ENCODE results near the gene ETV6.

The ETV6 gene

DNA sequence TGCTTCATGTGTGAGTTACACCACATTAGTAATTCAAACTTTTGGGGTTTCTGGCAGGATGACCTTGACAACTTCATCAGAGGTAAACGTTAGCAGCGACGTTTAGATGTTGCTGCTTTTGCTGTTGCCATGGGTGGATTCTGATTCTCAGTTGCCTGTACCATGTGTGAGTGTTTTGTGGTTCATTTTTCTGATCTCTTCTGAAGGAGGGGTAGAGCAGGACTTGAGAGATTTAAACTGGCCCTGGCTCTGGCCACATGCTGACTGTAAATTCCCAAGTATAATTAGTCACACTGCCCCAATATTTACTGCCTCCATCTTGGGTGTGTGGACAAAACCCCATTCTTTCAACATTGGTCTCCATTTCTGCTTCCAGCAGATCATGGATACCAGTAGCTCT is 110.4 kb downstream of the ETV6 start:
- DNase-seq: no peak

DNA sequence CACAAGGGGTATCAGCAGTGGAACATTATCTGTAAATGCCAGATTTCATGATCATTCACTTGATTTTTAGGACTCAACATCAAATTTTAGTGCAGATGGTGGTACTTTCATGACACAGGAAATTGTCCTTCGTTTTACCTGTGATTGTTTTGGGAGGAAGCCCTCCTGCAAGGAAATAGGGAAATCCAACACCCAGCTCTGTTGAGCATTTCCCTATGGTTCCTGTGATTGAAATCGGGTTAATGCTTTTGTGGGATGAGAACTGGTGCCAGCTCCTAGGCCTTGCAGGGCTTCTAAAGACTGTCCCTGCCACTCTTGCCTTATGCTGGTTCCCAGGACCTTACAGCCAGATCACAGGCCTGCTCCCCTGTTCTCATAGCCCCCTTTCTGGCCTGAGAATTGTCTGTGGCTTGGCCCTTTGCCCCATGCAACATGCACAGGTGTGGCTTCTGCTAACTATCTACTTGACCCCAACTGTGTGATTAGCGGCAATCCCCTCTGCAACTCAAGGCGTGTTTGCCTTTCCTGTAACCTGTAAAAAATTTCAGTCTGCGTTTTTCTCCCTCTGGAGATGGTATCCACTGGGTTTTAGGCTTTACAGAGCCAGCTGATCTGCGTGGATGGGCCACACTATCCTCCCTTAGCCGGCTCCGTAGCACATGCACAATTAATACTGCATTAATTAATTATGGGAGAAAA is 112.5 kb downstream of the ETV6 start:
- no peak for DNase-seq

DNA sequence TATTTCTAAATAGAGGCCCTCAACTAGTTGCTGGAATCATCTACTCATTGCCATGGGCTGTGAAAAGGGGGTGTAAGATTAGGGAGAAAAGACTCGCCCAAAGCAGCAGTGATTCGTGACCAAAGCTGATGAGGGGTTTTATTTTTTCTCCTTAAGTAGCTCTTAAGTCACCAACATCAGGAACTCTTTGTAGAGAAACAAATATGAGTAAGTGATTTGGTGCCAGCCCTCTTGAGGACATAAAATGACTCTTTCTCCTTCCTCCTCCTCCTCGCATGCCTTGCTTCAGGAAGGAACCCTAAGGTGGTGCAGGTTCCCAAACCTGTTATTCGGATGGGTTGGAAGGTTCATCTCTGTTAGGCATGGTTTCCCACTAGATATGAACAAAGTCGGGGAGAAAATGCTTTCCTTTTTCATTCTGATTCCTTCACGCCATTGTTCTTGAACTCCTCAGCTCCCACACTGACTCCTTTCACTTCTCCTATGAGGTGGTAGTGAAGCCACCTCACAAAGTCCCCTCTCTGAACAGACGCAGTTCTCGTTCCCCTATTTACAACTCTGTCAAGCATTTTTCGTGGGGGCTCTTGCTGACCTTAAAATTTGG is 113.4 kb downstream of the ETV6 start:
- DNase-seq: peak; percentile 20 to 31

DNA sequence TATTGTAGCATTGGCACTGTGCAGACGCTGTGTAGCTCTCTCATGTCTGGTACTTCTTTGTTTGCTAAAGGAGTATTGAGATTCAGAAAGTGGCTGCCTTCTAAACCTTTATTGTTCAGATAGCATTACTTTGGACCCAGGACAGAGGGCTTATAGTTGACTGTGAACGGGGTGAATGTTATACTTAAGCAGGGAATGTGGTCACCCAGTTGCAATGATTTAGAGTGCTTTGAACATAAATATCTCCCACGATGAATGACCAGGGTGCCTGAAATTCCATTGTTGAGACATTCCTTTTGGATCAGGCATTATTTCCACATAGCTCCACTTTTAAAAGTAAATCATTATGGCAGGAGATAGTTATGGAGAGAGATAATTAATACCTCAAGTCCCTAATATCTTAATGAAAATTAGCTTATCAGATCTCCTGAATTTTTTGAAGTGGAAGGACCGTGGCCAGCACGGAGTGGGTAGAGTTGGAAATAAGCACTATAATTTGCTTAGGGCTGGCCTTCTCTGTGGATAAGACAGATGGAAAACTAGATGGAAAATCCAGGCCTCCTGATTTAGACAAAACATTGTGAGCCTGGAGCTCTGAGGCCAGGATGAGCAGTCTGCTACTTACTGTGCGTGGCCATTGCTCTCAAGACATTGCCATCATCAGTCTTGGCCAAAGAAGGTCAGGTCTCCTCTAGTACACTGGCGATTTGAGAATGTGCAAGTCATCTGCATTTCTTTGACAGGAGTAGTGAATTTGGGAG is 114.5 kb downstream of the ETV6 start:
- DNase-seq: no peak

DNA sequence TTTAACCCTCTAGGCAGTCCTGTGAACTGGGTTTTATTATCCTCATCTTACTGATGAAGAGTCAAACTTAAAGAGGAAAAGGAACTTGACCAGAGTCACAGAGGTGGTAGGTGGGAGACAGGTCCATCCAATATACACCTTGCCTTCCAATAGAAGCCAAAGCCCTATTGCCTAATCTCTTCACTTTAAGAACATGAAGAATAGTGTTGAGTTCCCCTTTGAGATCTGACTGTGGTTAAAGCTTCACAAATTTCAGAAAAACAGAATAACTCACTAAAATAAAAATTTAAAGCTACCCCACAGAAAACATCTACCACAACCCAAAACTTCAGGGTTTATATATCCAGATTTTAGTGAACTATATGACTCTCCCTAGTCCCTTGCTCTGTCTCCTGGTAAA is 115.4 kb downstream of the ETV6 start:
- peak in 1 of 2 donors; percentile 36 for DNase-seq

DNA sequence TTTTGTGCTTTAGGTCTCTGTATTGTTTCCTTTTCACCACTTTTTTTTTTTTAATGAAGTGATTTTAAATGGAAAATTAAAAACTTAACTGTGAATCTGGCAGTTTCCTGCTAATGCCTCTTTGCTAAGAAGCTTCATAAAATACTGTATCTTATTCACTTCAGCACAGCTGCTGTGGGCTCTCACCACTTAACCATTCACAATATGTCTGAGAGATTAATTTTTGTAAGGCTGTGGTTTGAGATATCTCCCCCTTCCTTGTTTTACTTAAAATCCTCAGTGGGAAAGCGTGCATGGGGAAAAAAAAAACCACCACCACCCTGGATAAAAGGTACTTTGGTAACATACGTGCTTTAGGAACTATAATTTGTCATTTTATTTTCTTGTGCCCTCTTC is 115.9 kb downstream of the ETV6 start:
- DNase-seq: no peak

DNA sequence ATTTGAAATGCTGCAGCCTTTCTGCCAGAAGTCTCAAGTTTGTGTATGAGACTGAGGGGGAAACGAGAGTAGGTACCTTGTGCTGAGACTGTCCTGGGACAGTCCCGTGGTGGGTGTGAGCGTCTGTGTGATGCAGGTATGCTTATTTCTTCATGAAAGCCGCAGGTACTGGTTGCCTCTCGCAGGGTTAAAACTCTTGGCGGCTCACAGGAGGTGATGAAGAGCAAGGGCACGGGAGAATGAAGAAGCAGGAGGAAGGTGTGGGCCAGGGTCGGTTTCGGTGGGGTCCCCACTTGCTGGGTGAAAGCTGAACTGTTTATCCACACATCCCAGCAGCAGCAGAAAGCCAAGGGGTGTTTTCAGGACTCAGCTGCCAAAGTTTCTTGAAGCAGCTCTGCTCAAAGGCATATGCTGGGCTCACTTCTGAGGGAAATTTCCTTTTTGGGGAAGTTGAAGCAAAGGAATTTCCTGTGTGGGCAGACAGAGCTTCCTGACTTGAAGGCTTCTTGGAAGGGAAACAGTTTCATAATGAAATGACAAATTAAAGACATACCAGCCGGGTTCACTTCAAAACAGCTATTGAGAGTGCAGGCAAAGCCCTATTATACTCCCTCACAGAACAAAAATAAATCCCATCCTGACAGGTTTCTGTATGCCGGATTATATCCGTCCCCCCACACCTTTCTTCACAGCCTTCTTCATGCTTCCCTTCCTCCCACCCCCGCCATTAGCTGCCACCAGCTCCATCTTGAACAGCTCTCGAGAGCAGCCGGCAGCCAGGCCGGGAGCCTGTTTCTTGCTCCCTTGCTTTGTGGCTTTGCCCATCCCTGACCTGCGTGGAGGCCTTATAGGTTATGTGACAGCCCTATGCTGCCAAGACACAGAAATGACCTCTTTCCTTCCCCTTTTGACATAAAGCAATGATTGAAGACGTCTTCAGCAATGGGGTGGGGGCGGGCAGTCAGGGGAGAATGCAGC is 116.6 kb downstream of the ETV6 start:
- peak; percentile 92 to 96 for DNase-seq

DNA sequence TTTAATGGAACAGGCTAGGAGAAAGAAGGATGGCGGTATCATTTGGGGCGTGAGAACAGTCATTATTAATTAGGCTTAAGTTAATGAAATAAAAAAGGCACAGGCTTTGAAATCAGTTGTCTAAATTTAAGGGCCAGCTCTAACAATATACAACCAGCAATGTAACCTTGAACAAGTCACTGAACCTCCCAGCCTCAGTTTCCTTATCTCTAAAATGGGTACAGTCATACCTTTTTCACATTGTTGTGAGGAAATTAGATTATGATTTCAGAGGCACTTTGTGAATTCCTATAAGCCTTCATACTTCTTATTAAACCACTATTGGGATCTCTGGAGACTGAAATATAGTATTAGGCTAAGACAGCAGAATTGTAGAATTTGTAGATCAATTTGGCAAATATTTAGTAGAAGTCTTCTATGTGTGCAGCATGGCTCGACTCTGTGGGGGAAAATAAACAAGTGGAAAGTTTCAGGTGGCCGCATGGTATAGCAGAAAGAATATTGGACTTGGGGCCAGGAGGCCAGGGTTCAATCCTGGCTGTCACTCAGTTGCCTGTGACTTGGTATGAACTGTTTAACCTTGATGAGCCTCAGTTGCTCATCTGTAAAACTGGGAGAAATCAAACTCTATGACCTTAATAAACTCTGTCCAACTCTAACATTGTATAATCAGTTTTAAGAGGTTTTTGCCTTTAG is 117.7 kb downstream of the ETV6 start:
- DNase-seq: no peak

DNA sequence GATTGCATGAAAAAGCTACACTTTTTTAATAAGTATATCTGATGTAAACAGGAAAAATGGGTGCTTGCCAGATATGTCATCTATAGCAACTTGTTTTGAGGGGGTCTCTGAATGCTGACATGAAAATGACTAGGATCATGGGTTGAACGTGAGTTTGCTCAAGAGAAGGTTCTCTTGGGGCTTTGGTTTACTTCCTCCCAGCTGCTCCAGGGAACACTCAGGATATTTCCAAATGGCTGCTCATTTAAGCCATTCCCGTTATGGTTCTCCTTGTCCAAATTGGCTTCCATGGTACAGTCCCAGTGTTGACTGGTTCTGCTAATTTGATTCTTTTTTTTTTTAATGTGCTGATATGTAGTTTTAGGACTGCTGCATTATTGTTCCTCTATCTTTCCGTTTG is 118.3 kb downstream of the ETV6 start:
- DNase-seq: peak; percentile 29 to 30

DNA sequence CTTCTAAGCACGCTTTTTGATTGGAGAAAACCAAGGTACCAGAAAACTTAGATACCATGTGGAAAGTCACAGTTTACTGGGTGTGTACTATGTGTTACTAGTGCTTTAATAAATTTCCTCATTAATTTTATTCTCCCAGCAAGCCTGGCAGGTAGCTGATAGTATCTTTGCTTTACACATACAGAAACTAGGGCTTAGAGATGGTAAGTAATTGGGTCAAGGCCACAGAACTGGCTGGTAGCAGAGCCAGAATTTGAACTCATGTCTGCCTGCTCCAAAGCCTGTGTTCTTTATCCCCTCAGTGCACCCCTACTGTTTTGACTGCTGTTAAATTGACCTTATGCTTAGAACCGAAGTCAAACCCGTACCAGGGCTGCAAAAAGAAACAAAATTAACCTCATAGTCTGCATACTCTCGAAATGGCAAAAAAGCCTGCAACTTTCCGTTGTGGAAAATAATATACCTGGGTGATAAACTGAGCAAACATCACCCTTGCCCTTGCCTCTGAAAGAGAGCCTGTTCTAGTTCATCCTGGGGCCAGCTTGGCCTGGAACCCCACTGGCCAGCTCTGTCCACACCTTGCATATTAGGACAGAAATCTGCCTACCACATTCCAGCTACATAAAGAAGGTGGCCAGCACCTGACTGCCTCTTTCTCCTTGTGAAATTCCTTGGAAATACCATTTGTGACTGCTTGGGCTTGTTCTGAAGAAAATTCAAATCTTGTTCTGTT is 118.9 kb downstream of the ETV6 start:
- no peak for DNase-seq

DNA sequence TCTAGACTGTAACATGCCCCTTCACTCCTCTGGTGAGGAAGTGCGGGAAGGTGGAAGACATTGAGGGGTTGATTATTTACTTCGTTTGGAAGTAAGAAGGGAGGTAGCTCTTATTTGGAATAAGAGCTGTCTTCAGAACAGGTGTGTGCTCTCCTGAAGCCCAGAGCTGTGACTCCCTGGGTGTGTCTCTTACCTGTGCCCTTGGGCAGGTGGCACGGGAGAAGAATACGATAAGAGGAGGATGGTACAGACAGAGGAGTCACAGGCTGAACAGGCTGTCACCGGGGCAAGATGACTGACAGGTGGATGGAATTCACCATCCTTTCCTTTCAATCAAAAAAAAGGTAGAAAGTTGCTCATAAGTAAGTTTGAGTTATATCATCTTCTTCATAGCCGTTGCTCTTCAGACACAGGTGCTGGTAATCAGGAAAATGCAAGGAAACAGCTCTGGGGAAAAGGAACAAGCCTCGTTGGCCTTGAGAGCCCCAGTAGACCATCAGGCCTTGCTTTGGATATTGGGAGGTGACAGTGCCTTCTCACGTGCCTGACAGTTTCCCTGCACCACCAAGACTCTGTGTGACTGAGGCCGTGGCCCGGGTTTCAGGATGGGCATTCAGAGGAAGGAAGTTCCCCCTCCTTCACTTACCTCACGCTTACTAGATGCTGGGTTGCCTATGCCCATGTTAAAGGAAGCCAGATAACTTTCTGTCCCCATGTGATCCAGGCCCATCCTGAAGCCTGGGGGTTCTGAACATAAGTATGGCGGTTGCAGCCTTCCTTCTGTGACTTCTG is 120.4 kb downstream of the ETV6 start:
- peak; percentile 24 to 35 for DNase-seq

DNA sequence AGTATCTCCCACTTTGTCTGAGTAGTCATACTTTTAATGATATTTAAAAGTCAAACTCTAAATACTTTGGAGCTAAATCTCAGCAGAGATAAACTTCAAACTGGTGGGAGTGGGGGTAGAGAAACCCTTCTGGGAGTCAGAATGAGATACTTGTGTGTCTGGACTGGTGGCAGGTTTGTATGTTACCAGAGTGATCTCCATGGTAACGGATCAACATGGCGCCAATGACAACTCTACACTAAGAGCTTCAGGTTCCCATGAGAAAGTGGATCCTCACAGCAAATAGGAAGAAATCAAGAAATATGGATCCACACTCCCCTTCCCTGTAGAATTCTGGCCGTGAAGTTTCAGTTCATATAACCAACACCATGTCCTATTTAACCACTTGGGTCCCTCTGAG is 121.9 kb downstream of the ETV6 start:
- no peak for DNase-seq

DNA sequence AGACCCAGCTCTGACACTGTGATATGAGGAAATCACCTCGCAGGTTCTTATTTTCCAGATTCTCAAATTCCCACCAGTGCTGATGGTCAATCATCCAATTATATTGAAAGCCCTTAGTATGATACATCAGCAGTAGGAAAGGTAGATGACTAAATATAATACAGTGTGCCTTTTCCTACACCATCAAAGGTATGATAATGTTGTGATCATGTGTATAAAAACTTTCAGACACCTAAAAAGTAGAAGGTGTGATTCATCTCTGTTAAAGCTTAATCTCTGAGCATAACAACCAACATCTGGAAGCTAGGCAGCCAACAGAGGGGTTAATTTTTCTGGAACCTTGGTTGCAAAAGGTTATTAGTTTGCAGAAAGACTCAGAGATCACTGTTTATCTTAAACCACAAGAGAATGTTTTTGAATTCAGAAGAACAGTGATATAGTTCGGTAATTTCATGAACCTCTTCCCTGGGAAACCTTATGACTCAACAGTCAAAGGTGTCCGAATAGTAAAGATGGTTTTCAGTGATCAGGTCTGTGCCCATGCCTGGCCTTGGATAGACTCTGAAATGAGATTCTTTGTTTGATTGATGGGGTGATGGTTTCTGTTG is 122.5 kb downstream of the ETV6 start:
- no peak for DNase-seq

DNA sequence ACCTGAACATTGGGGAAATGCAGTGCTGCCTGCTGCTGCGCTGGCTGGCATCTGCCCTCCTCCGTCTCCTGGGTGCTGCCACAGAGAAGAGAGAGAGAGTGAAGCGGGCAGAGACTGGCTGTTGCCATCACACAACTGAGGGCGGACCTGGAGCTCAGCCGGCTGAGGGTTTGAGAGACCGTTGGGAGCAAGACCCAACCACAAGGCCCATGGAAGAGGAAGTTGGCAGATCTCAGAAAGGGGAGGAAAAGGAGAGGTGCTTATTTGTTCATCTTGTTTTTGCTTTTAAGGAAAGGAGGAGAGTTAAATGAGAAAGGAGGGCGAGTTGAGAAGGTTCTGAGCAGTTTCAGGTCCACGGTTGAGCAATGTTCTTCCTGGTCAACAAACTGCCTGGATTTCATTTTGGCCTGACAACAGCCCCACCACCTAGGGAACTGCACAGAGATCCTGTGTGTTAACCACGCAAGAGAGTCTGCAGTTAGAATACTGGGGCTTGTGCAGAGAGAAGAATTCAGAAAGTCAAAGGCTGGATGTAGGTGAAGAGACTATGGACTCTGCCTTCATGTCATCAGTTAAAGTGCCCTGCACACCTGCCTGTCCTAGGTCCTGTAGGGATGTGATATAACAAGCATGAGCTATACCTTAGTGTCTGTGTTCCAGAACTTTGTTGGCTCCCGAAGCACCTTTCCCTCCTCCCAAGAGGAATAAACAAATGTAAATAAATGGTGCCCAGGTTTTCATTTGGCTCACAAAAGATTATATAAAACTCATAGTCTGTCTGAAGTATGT is 124.6 kb downstream of the ETV6 start:
- DNase-seq: peak; percentile 54 to 78

DNA sequence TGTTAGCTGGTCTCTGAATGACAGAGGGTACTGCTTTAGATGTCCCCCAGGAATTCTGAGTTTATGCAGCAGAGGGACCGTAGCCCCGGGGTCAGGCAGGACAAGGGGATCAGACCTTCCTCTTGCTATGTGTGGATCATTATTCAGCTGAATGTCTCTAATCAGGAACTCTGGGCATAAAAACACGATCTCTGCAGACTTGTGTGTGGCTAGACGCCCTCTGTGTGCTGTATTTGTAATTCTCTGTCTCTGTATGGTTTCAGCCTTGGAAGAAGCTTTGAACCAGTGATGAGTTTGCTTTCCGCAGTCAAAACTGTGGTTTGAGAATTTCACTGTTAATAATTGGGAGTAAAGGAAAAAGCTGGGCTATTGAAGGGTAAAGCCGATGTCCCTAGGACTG is 125.3 kb downstream of the ETV6 start:
- DNase-seq: no peak

DNA sequence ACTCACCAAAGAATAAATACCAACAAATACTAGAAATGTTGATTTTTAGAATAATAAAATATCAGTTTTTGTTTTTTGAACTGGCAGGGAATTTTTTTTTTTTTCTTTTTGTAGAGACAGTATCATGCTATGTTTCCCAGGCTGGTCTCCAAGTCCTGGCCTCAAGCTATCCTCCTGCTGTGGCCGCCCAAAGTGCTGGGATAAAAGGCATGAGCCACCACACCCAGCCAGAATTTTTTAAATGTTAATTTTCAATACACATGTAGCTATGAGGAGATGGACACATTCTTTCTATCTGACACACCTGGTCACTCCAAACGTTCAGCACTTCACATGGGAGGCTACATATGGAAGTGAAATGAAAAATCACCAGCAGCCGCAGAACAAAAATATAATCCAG is 126.8 kb downstream of the ETV6 start:
- no peak for DNase-seq

DNA sequence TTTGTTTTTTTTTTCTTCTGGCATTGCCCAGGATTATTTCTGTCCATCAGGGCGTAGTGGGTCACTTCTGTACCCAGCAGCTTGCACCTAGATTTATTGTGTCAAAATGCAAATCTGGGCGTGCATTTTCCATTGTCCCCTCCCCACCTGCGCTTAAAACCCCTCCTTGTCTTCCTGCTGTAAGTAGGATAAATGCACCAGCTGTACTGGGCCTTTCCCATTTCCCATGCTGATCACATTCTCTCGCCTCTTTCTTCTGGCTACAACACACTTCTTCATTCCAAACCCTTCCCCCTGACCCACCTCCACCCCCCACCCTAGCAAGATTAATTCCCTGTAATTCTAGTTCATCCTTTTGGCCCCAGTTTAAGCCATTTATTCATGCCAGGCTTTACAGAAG is 128.0 kb downstream of the ETV6 start:
- no peak for DNase-seq

DNA sequence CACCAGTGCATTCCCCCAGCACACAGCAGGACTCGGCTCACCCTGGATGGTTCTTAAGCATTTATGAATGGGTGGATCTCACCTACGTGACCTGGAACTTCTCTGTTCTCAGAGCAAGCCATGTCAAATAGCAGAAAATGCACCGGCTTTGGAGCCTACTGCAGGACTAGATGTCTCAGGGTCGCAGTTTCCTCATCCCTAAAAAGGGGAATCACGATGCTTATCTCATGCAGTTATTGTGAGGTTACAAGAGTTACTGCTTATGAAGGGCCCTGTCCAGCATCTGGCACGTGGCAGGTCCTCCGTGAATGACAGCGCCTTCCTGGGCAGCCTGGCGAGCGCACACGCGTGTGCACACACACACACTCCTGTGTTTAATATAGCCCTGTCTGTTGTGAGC is 128.5 kb downstream of the ETV6 start:
- peak in 1 of 2 donors; percentile 44 for DNase-seq
